Gastroesophageal sphincter (tissue), 4 donors: ENCODE measurements around the gene ZCCHC14. TPM values are rescaled to one million over a fixed set of nuclear protein-coding genes. Genes with fewer than 3 reads are reported as not detected.
A peak's percentile ranks its signal among the peaks of the same experiment; 100 is the strongest.

Experiments used
- ATAC-seq: fragments of 150-250 bp; one replicate; pipeline ENCODE4 v1.9.1; 2016; ENCODE audit warnings: mild to moderate bottlenecking, moderate library complexity
- H3K27ac ChIP-seq, 4 donors: fragments of 200-600 bp; sonication (generic) in 3 of 4; 1 replicate in 3 of 4; 2 replicates in 1 of 4; pipeline ENCODE4 v1.5.1; 2016 to 2019
- H3K27me3 ChIP-seq: fragments of 200-600 bp; sonication (generic); one replicate; pipeline ENCODE4 v1.5.1; 2019
- H3K36me3 ChIP-seq, 2 donors: fragments of 200-600 bp; sonication (generic); one replicate each; pipeline ENCODE4 v1.5.1; 2019; ENCODE audit warnings: control low read depth in 1 of 2
- H3K4me1 ChIP-seq, 3 donors: fragments of 200-600 bp; sonication (generic); 1 replicate in 2 of 3; 2 replicates in 1 of 3; pipeline ENCODE4 v1.5.1; 2016 to 2019; ENCODE audit warnings: control low read depth in 2 of 3
- H3K4me3 ChIP-seq, 2 donors: fragments of 200-600 bp; sonication (generic); one replicate each; pipeline ENCODE4 v1.5.1; 2019; ENCODE audit warnings: mild to moderate bottlenecking in 1 of 2, moderate library complexity in 1 of 2
- H3K9me3 ChIP-seq, 3 donors: fragments of 200-600 bp; sonication (generic); one replicate each; pipeline ENCODE4 v1.5.1; 2017 to 2019; ENCODE audit warnings: control low read depth in 2 of 3
- CTCF ChIP-seq, 4 experiments: fragments of 200-600 bp in 2 of 4; fragments of 450-650 bp in 2 of 4; sonication (generic) in 1 of 4; IDR thresholded peaks; one replicate each; pipeline ENCODE4 v1.5.1; 2017 to 2019; ENCODE audit warnings: antibody characterized with exemption in 4 of 4, mild to moderate bottlenecking in 2 of 4, moderate library complexity in 2 of 4
- EP300 ChIP-seq: sonication (generic); formaldehyde crosslinking; IDR thresholded peaks from one replicate; pipeline ENCODE4 v1.6.1; 2017; ENCODE audit warnings: antibody characterized with exemption, mild to moderate bottlenecking
- POLR2A ChIP-seq, 2 donors: fragments of 450-650 bp; IDR thresholded peaks; one replicate each; pipeline ENCODE4 v1.6.1; 2017; ENCODE audit warnings: antibody characterized with exemption in 2 of 2, mild to moderate bottlenecking in 2 of 2, moderate library complexity in 1 of 2
- POLR2AphosphoS5 ChIP-seq: sonication (generic); formaldehyde crosslinking; IDR thresholded peaks from one replicate; pipeline ENCODE4 v1.6.1; 2017; ENCODE audit warnings: antibody characterized with exemption
- WGBS, 2 donors: methylation state at CpG; one replicate each; pipeline ENCODE4 v1.1.5; 2018; ENCODE audit warnings: low coverage in 1 of 2; 5-methylcytosine and 5-hydroxymethylcytosine counted together
- total RNA-seq, 4 donors: library from RNA; depleted of rRNA; stranded (reverse); fragments of >200 nt; gene quantifications; one replicate each; pipeline ENCODE4 v1.1.0, GENCODE V29; 2016

ZCCHC14 gene
- total RNA-seq, 4 donors from 2014 or later: 15.5 to 24.9 (median 19.9) TPM

- H3K27me3 ChIP-seq: no peaks in the 10 kb centered on the region
- 29 to 44% methylated on average over 2 to 4 of the region's 11 CpGs for WGBS, 2 donors
- ATAC-seq: no peak
- no peak overlapping the region for H3K4me3 ChIP-seq
- no peaks in the 10 kb centered on the region for H3K9me3 ChIP-seq
- peaks cover 0 to 27% of the 10 kb centered on the region in 2 donors for H3K36me3 ChIP-seq
- peaks cover 13 to 78% (median 44%) of the 10 kb centered on the region in 3 donors for H3K4me1 ChIP-seq
- H3K27ac ChIP-seq: peak overlapping the region in 3 of 4 donors; percentile 44 to 69 (median 57)
- no peak for TF ChIP-seq EP300
- no peak for TF ChIP-seq POLR2AphosphoS5
- TF ChIP-seq POLR2A (IDR thresholded peaks at IDR 0.05): no peak
- TF ChIP-seq CTCF (IDR thresholded peaks at IDR 0.05): peak in 3 of 4 experiments; percentile 15 to 37 (median 30)
Measured at GRCh38 chr16:87461466-87461991, 31.3 kb downstream of the ZCCHC14 start.

GRCh38 chr16:87460936-87461335, 31.9 kb downstream of the ZCCHC14 start:
- 66 to 74% methylated on average over 3 to 9 of the region's 10 CpGs for WGBS, 2 donors
- no peak for ATAC-seq
- Histone ChIP-seq H3K36me3 (peaks cover 0 to 30% of the 10 kb centered on the region in 2 donors), H3K27ac (peak overlapping the region in 2 of 4 donors; percentile 57 to 69), H3K9me3 (no peaks in the 10 kb centered on the region), H3K27me3 (no peaks in the 10 kb centered on the region), H3K4me3 (no peak overlapping the region), H3K4me1 (peaks cover 13 to 72% (median 38%) of the 10 kb centered on the region in 3 donors)
- TF ChIP-seq POLR2A (IDR thresholded peaks at IDR 0.05) (no peak), EP300 (no peak)

- TF ChIP-seq POLR2A (IDR thresholded peaks at IDR 0.05) (no peak), POLR2AphosphoS5 (no peak), EP300 (no peak), CTCF (IDR thresholded peaks at IDR 0.05) (no peak)
- Histone ChIP-seq H3K27ac (no peak overlapping the region), H3K9me3 (no peaks in the 10 kb centered on the region), H3K4me3 (no peak overlapping the region), H3K36me3 (peaks cover 0 to 41% of the 10 kb centered on the region in 2 donors), H3K4me1 (peaks cover 4 to 61% (median 28%) of the 10 kb centered on the region in 3 donors), H3K27me3 (no peaks in the 10 kb centered on the region)
- no peak for ATAC-seq
- WGBS, 2 donors: 82 to 89% methylated on average over 3 to 9 of the region's 9 CpGs
Measured at GRCh38 chr16:87459833-87460232, 33.0 kb downstream of the ZCCHC14 start.

- Histone ChIP-seq H3K9me3 (no peaks in the 10 kb centered on the region), H3K27ac (no peak overlapping the region), H3K27me3 (no peaks in the 10 kb centered on the region), H3K4me1 (peaks cover 2 to 53% (median 20%) of the 10 kb centered on the region in 3 donors), H3K36me3 (peaks cover 0 to 49% of the 10 kb centered on the region in 2 donors), H3K4me3 (no peak overlapping the region)
- TF ChIP-seq EP300 (no peak), CTCF (IDR thresholded peaks at IDR 0.05) (no peak), POLR2A (IDR thresholded peaks at IDR 0.05) (no peak), POLR2AphosphoS5 (no peak)
- 91 to 92% methylated on average over 5 to 15 of the region's 15 CpGs for WGBS, 2 donors
- no peak for ATAC-seq
Measured at GRCh38 chr16:87459027-87459426, 33.8 kb downstream of the ZCCHC14 start.

GRCh38 chr16:87458424-87458915, 34.4 kb downstream of the ZCCHC14 start:
- WGBS, 2 donors: 90 to 98% methylated on average over 6 to 10 of the region's 23 CpGs
- Histone ChIP-seq H3K36me3 (peaks cover 0 to 49% of the 10 kb centered on the region in 2 donors), H3K27ac (peak overlapping the region in 2 of 4 donors; percentile 28 to 36), H3K9me3 (no peaks in the 10 kb centered on the region), H3K4me3 (no peak overlapping the region), H3K27me3 (no peaks in the 10 kb centered on the region), H3K4me1 (peaks cover 0 to 52% (median 15%) of the 10 kb centered on the region in 3 donors)
- TF ChIP-seq CTCF (IDR thresholded peaks at IDR 0.05): no peak
- ATAC-seq: no peak
